HCT116 (cell line): ENCODE data around the gene PVRIG.

Source experiments
- EZH2 ChIP-seq: fragments of 200-600 bp; sonication (generic); IDR thresholded peaks from 2 replicates; pipeline ENCODE4 v1.6.1; 2017; ENCODE audit warnings: antibody characterized with exemption, mixed run types
- TF ChIP-seq, protein P1 (sequence below): IDR thresholded peaks from 2 replicates; pipeline ENCODE4 v1.6.1; 2012; ENCODE audit warnings: low read depth
- TF ChIP-seq, protein P2 (sequence below), 3 experiments: fragments of 200-600 bp in 1 of 3; sonication (generic) in 1 of 3; IDR thresholded peaks in 2 of 3; conservative IDR thresholded peaks in 1 of 3; 2 replicates each; pipeline ENCODE4 v1.5.1; 2012 to 2017; ENCODE audit warnings: low read depth in 2 of 3, low read length in 2 of 3, antibody characterized with exemption in 1 of 3, borderline replicate concordance in 1 of 3, control low read depth in 1 of 3, mild to moderate bottlenecking in 1 of 3, mixed read lengths in 1 of 3, mixed run types in 1 of 3, moderate library complexity in 1 of 3; ENCODE audit not compliant: insufficient read depth in 1 of 3

DNA sequence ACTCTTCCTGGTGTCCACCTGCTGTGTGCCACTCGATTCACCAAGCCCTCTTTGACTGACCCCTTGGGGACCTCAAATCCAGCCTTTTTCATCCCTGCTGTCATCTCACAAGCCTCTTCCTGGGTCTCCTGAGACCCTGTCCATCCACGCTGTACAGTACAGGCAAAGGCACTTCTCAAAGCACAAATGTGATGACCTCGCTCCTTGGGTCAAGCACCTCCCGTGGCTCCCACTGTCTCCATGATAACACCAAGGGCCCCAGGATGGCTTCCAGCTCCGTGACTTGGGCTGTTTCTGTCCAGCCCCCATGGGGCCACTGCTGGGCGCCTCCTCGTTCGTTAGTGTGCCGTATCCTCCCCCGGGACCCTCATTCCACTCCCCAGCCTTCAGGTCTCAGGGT lies 28.7 kb downstream of the PVRIG start:
- TF ChIP-seq, protein P1, sequence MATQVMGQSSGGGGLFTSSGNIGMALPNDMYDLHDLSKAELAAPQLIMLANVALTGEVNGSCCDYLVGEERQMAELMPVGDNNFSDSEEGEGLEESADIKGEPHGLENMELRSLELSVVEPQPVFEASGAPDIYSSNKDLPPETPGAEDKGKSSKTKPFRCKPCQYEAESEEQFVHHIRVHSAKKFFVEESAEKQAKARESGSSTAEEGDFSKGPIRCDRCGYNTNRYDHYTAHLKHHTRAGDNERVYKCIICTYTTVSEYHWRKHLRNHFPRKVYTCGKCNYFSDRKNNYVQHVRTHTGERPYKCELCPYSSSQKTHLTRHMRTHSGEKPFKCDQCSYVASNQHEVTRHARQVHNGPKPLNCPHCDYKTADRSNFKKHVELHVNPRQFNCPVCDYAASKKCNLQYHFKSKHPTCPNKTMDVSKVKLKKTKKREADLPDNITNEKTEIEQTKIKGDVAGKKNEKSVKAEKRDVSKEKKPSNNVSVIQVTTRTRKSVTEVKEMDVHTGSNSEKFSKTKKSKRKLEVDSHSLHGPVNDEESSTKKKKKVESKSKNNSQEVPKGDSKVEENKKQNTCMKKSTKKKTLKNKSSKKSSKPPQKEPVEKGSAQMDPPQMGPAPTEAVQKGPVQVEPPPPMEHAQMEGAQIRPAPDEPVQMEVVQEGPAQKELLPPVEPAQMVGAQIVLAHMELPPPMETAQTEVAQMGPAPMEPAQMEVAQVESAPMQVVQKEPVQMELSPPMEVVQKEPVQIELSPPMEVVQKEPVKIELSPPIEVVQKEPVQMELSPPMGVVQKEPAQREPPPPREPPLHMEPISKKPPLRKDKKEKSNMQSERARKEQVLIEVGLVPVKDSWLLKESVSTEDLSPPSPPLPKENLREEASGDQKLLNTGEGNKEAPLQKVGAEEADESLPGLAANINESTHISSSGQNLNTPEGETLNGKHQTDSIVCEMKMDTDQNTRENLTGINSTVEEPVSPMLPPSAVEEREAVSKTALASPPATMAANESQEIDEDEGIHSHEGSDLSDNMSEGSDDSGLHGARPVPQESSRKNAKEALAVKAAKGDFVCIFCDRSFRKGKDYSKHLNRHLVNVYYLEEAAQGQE: no peak
- no peak for TF ChIP-seq EZH2
- TF ChIP-seq, protein P2, sequence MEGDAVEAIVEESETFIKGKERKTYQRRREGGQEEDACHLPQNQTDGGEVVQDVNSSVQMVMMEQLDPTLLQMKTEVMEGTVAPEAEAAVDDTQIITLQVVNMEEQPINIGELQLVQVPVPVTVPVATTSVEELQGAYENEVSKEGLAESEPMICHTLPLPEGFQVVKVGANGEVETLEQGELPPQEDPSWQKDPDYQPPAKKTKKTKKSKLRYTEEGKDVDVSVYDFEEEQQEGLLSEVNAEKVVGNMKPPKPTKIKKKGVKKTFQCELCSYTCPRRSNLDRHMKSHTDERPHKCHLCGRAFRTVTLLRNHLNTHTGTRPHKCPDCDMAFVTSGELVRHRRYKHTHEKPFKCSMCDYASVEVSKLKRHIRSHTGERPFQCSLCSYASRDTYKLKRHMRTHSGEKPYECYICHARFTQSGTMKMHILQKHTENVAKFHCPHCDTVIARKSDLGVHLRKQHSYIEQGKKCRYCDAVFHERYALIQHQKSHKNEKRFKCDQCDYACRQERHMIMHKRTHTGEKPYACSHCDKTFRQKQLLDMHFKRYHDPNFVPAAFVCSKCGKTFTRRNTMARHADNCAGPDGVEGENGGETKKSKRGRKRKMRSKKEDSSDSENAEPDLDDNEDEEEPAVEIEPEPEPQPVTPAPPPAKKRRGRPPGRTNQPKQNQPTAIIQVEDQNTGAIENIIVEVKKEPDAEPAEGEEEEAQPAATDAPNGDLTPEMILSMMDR (IDR thresholded peaks at IDR 0.05 in 2 of 3, conservative IDR thresholded peaks at IDR 0.05 in 1 of 3; ENCODE audit: borderline replicate concordance in 1 of 3, insufficient read depth in 1 of 3, low read depth in 2 of 3, low read length in 2 of 3): no peak
